SK-N-SH treated with all-trans-retinoic acid at 6 μM for 48 hours (cell line): ENCODE data around the gene EMX1.

Source experiments
- ARNTL ChIP-seq: fragments of 450-650 bp; formaldehyde crosslinking; IDR thresholded peaks from 2 replicates; pipeline ENCODE4 v1.5.0; 2020; ENCODE audit warnings: low read depth, mild to moderate bottlenecking, moderate library complexity, borderline replicate concordance
- CREB5 ChIP-seq: fragments of 250-450 bp; sonication (Bioruptor Pico); IDR thresholded peaks from 2 replicates; pipeline ENCODE4 v1.5.1; 2020; ENCODE audit warnings: low read depth, mild to moderate bottlenecking, moderate library complexity
- CSDC2 ChIP-seq: fragments of 250-450 bp; sonication (Bioruptor Pico); IDR thresholded peaks from 2 replicates; pipeline ENCODE4 v1.5.0; 2020; ENCODE audit warnings: mild to moderate bottlenecking, moderate library complexity
- CSRNP3 ChIP-seq: fragments of 250-450 bp; sonication (Bioruptor Pico); IDR thresholded peaks from 2 replicates; pipeline ENCODE4 v1.5.1; 2021; ENCODE audit warnings: mild to moderate bottlenecking, moderate library complexity
- ESRRG ChIP-seq: fragments of 250-450 bp; sonication (Bioruptor Pico); IDR thresholded peaks from 2 replicates; pipeline ENCODE4 v1.6.1; 2021; ENCODE audit warnings: mild to moderate bottlenecking
- GLIS3 ChIP-seq: fragments of 250-450 bp; sonication (Bioruptor Pico); IDR thresholded peaks from 2 replicates; pipeline ENCODE4 v1.5.0; 2020; ENCODE audit warnings: mild to moderate bottlenecking, moderate library complexity
- ISL1 ChIP-seq: fragments of 250-450 bp; sonication (Bioruptor Pico); IDR thresholded peaks from 2 replicates; pipeline ENCODE4 v2.1.2; 2022; ENCODE audit warnings: mild to moderate bottlenecking, moderate library complexity
- PATZ1 ChIP-seq: fragments of 250-450 bp; sonication (Bioruptor Pico); IDR thresholded peaks from 2 replicates; pipeline ENCODE4 v1.8.0; 2020; ENCODE audit warnings: mild to moderate bottlenecking, moderate library complexity, borderline replicate concordance
- POU6F1 ChIP-seq: fragments of 250-450 bp; sonication (Bioruptor Pico); IDR thresholded peaks from 2 replicates; pipeline ENCODE4 v1.8.0; 2021; ENCODE audit warnings: low read depth, mild to moderate bottlenecking, moderate library complexity, borderline replicate concordance
- PPARA ChIP-seq: fragments of 250-450 bp; sonication (Bioruptor Pico); IDR thresholded peaks from 2 replicates; pipeline ENCODE4 v1.5.0; 2020; ENCODE audit warnings: mild to moderate bottlenecking, borderline replicate concordance
- RARB ChIP-seq: fragments of 250-450 bp; sonication (Bioruptor Pico); IDR thresholded peaks from 2 replicates; pipeline ENCODE4 v1.8.0; 2021; ENCODE audit warnings: mild to moderate bottlenecking, moderate library complexity
- TCF4 ChIP-seq: fragments of 250-450 bp; sonication (Bioruptor Pico); IDR thresholded peaks from 2 replicates; pipeline ENCODE4 v1.8.0; 2021; ENCODE audit warnings: mild to moderate bottlenecking, moderate library complexity, borderline replicate concordance
- ZC3H10 ChIP-seq: fragments of 250-450 bp; sonication (Bioruptor Pico); IDR thresholded peaks from 2 replicates; pipeline ENCODE4 v1.5.1; 2021; ENCODE audit warnings: mild to moderate bottlenecking, moderate library complexity
- ZNF8 ChIP-seq: fragments of 450-650 bp; formaldehyde crosslinking; IDR thresholded peaks from 2 replicates; pipeline ENCODE4 v1.5.0; 2020; ENCODE audit warnings: mild to moderate bottlenecking, moderate library complexity

GRCh38 chr2:72961853-72962468, 44.6 kb downstream of the EMX1 start:
- TF ChIP-seq ISL1 (CRISPR knock-in tag), result no peak
- no peak for TF ChIP-seq CREB5 (CRISPR knock-in tag)
- no peak for TF ChIP-seq ARNTL (CRISPR knock-in tag)
- no peak for TF ChIP-seq PATZ1
- no peak for TF ChIP-seq TCF4
- TF ChIP-seq CSDC2 (CRISPR knock-in tag), result no peak
- no peak for TF ChIP-seq ESRRG (CRISPR knock-in tag)
- no peak for TF ChIP-seq CSRNP3 (CRISPR knock-in tag)
- no peak for TF ChIP-seq PPARA (CRISPR knock-in tag)
- no peak for TF ChIP-seq RARB (CRISPR knock-in tag)
- no peak for TF ChIP-seq POU6F1 (CRISPR knock-in tag)
- no peak for TF ChIP-seq ZC3H10 (CRISPR knock-in tag)
- no peak for TF ChIP-seq GLIS3 (CRISPR knock-in tag)
- TF ChIP-seq ZNF8, result no peak
